CD4-positive, alpha-beta T cell (primary cell): ENCODE data around the gene DNASE2B. TPM values are rescaled to one million over a fixed set of nuclear protein-coding genes. Genes with fewer than 3 reads are reported as not detected.

Experiments
- ATAC-seq: fragments of 200-7000 bp; cut with Tn5 transposase; one replicate; pipeline ENCODE4 v1.10.0; 2022; ENCODE audit warnings: mild to moderate bottlenecking; ENCODE audit not compliant: poor library complexity
- CTCF ChIA-PET: fragments of 350-600 bp; sonication (Branson Sonifier 250); formaldehyde crosslinking; loops from one replicate; lab custom pipeline; 2021; ENCODE audit warnings: antibody characterized with exemption, inconsistent platforms; lab: Charles Lee
- POLR2A ChIA-PET: fragments of 350-600 bp; sonication (Branson Sonifier 250); formaldehyde crosslinking; loops from one replicate; lab custom pipeline; 2021; ENCODE audit warnings: antibody characterized with exemption, inconsistent platforms; lab: Charles Lee
- DNase-seq, 14 experiments: peaks; one replicate each; pipeline ENCODE4 v3.0.0-alpha.2; 2013 to 2020; ENCODE audit warnings: mixed read lengths in 2 of 14
- H3K27ac ChIP-seq, 2 donors: one replicate each; pipeline versions ENCODE4 v1.5.1 to v1.7.0; 2013; ENCODE audit warnings: low read length in 2 of 2, low read depth in 1 of 2, mild to moderate bottlenecking in 1 of 2
- H3K27me3 ChIP-seq, 2 experiments: 1 replicate in 1 of 2; 2 replicates in 1 of 2; pipeline versions ENCODE4 v1.6.1 to v1.7.0; 2013; ENCODE audit warnings: low read length in 2 of 2, control low read depth in 1 of 2, mild to moderate bottlenecking in 1 of 2, moderate library complexity in 1 of 2; ENCODE audit not compliant: insufficient read depth in 2 of 2, control insufficient read depth in 1 of 2
- H3K36me3 ChIP-seq: one replicate; pipeline ENCODE4 v1.6.1; 2013; ENCODE audit warnings: low read length, control low read depth; ENCODE audit not compliant: insufficient read depth
- H3K4me1 ChIP-seq: one replicate; pipeline ENCODE4 v1.6.1; 2013; ENCODE audit warnings: low read length, control low read depth; ENCODE audit not compliant: insufficient read depth
- H3K4me3 ChIP-seq: one replicate; pipeline ENCODE4 v1.5.1; 2013; ENCODE audit warnings: mild to moderate bottlenecking, low read length, moderate library complexity
- H3K9me3 ChIP-seq, 2 experiments: 1 replicate in 1 of 2; 2 replicates in 1 of 2; pipeline versions ENCODE4 v1.6.1 to v1.7.0; 2013; ENCODE audit warnings: low read length in 2 of 2, mild to moderate bottlenecking in 2 of 2, control low read depth in 1 of 2, moderate library complexity in 1 of 2; ENCODE audit not compliant: control insufficient read depth in 1 of 2, insufficient read depth in 1 of 2
- H3K27ac Mint-ChIP-seq: one replicate; pipeline ENCODE4 v1.8.0; 2020; ENCODE audit warnings: mixed read lengths
- H3K27me3 Mint-ChIP-seq: one replicate; pipeline ENCODE4 v1.8.0; 2021; ENCODE audit warnings: mixed read lengths
- H3K36me3 Mint-ChIP-seq: one replicate; pipeline ENCODE4 v1.8.0; 2021; ENCODE audit warnings: low read depth, mixed read lengths
- H3K4me1 Mint-ChIP-seq: one replicate; pipeline ENCODE4 v1.8.0; 2021; ENCODE audit warnings: low read depth, mixed read lengths
- H3K4me3 Mint-ChIP-seq: one replicate; pipeline ENCODE4 v1.8.0; 2020; ENCODE audit warnings: mild to moderate bottlenecking, mixed read lengths
- H3K9me3 Mint-ChIP-seq: one replicate; pipeline ENCODE4 v1.8.0; 2020; ENCODE audit warnings: mixed read lengths
- intact Hi-C, 2 experiments: fragments of 100-400 bp; cut with DNase I in 1 of 2; cut with micrococcal nuclease in 1 of 2; formaldehyde crosslinking; loops; one replicate each; pipeline versions ENCODE4 v1.15.1 to v1.9.0; 2023 to 2025; cut with DNase I, micrococcal nuclease
- total RNA-seq, 174 experiments: library from RNA in 2 of 174; stranded (reverse) in 2 of 174; gene quantifications; one replicate each; pipeline ENCODE4 v1.2.3 and lab custom pipeline; 2021 to 2026
- TF ChIP-seq, protein P1 (sequence below): fragments of 200-600 bp; IDR thresholded peaks from one replicate; pipeline ENCODE4 v1.8.0; 2022; ENCODE audit warnings: antibody characterized with exemption, mild to moderate bottlenecking

The DNASE2B gene
- total RNA-seq, 2 experiments from 2014 or later, result not detected

DNA sequence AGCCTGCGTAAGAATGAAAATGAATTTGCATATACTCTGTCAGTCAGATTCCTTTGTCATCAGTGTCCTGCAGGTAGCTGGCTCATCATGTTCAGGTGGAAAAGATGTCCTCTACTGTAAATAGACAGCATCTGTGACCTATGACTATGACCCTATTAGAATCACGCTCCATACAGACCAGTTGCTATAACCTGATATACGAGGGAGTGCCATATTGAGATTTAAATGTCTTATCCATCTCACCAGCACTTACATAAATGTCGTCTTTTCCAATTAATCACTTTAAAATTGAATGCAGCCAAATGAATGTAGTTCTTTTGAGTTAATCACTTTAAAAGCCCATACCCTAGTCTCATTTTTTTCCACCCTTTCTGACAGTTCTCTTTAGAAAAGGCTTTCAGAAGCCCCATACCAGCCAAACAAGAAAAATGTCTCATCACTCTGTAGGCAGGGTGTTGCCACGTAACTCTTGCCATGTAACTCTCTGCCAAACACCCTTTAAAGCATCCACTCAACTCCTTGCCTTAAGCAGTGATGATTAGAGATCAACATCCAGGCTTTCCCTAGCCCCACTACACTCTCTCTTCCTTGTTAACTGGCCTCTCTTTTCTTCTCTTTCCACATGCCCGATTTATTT lies 26.3 kb downstream of the DNASE2B start:
- Histone ChIP-seq H3K36me3 (no peaks in the 10 kb centered on the region), H3K4me1 (no peaks in the 10 kb centered on the region), H3K9me3 (no peaks in the 10 kb centered on the region), H3K4me3 (no peak overlapping the region), H3K27me3 (no peaks in the 10 kb centered on the region), H3K27ac (no peak overlapping the region)
- ChIA-PET CTCF (no interaction called here), POLR2A (no interaction called here)
- no peaks in the 10 kb centered on the region for H3K27me3 Mint-ChIP-seq
- no peaks in the 10 kb centered on the region for H3K4me1 Mint-ChIP-seq
- H3K36me3 Mint-ChIP-seq, result no peaks in the 10 kb centered on the region
- H3K9me3 Mint-ChIP-seq, result peaks cover 2% of the 10 kb centered on the region
- intact Hi-C loops, result no loop called here
- DNase-seq, result no peak
- ATAC-seq, result no peak
- H3K4me3 Mint-ChIP-seq, result no peak overlapping the region
- no peak overlapping the region for H3K27ac Mint-ChIP-seq
- TF ChIP-seq, protein P1, sequence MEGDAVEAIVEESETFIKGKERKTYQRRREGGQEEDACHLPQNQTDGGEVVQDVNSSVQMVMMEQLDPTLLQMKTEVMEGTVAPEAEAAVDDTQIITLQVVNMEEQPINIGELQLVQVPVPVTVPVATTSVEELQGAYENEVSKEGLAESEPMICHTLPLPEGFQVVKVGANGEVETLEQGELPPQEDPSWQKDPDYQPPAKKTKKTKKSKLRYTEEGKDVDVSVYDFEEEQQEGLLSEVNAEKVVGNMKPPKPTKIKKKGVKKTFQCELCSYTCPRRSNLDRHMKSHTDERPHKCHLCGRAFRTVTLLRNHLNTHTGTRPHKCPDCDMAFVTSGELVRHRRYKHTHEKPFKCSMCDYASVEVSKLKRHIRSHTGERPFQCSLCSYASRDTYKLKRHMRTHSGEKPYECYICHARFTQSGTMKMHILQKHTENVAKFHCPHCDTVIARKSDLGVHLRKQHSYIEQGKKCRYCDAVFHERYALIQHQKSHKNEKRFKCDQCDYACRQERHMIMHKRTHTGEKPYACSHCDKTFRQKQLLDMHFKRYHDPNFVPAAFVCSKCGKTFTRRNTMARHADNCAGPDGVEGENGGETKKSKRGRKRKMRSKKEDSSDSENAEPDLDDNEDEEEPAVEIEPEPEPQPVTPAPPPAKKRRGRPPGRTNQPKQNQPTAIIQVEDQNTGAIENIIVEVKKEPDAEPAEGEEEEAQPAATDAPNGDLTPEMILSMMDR, result no peak

DNA sequence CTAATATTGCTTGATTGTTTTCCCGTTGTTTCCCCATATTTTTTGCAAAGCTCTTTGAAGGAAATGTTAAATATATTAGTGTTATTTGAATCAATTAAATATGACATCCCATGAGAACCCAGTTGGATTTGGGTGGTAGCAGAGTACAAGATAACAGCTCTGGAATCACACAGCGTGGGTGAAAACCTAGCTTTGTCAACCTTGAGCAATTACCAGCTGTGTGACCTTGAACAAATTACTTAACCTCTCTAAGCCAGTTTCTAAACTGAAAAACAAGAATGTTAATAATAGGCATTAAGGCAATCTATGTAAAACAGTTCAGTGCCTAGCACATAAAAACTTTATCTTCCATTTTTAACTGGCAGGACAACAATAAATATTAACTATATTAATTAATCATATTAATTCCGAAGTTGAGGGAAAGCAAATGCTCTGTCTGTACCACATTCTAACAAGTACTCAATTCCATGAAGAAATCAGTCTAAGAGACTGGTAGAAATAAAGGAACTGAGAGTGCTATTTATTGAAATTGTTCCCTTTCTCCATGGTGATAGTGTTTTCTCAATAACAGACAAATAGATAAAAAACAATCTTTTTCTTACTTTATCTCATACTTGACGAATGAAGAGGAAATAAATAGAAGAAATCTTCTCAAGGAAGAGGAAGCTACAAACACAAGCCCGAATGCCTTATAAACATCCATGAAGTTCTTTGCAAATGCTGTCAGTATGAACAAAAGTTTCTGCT lies 27.0 kb downstream of the DNASE2B start:
- intact Hi-C loops, result no loop called here
- no peak overlapping the region for H3K27ac ChIP-seq
- no peak overlapping the region for H3K4me3 ChIP-seq
- H3K27ac Mint-ChIP-seq, result no peak overlapping the region
- no peaks in the 10 kb centered on the region for H3K9me3 ChIP-seq
- H3K27me3 ChIP-seq, result no peaks in the 10 kb centered on the region
- no peaks in the 10 kb centered on the region for H3K4me1 Mint-ChIP-seq
- POLR2A ChIA-PET, result no interaction called here
- H3K36me3 Mint-ChIP-seq, result no peaks in the 10 kb centered on the region
- peaks cover 8% of the 10 kb centered on the region for H3K9me3 Mint-ChIP-seq
- CTCF ChIA-PET, result no interaction called here
- no peaks in the 10 kb centered on the region for H3K4me1 ChIP-seq
- H3K36me3 ChIP-seq, result no peaks in the 10 kb centered on the region
- DNase-seq (no peak), ATAC-seq (no peak)
- no peaks in the 10 kb centered on the region for H3K27me3 Mint-ChIP-seq
- no peak overlapping the region for H3K4me3 Mint-ChIP-seq
- TF ChIP-seq, protein P1, result no peak

DNA sequence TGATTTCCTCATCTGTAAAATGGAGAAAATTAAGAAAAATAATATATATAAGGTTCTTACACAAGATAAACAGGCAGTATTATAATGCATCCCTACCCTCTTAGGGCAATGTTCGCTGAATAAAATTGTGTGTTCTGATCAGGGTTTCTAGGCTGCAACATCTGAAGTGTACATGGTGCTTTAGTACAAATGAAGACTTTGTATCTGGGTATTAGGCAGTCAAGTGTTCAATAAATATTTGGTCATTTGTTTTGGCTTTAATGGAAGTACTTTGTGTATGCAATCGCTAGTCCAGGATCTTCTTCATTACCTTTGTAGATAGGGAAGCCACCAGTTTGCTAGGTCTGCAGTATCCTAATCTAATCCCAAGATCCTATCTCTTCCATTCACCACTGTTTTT lies 28.1 kb downstream of the DNASE2B start:
- no peak for DNase-seq
- no peaks in the 10 kb centered on the region for H3K36me3 ChIP-seq
- H3K4me1 Mint-ChIP-seq, result no peaks in the 10 kb centered on the region
- peaks cover 9% of the 10 kb centered on the region for H3K9me3 Mint-ChIP-seq
- H3K4me3 Mint-ChIP-seq, result no peak overlapping the region
- CTCF ChIA-PET, result no interaction called here
- POLR2A ChIA-PET, result no interaction called here
- H3K4me1 ChIP-seq, result no peaks in the 10 kb centered on the region
- no peaks in the 10 kb centered on the region for H3K9me3 ChIP-seq
- TF ChIP-seq, protein P1, result no peak
- no peak overlapping the region for H3K27ac ChIP-seq
- H3K4me3 ChIP-seq, result no peak overlapping the region
- H3K27me3 ChIP-seq, result no peaks in the 10 kb centered on the region
- no peak for ATAC-seq
- no peaks in the 10 kb centered on the region for H3K36me3 Mint-ChIP-seq
- no peak overlapping the region for H3K27ac Mint-ChIP-seq
- H3K27me3 Mint-ChIP-seq, result no peaks in the 10 kb centered on the region
- intact Hi-C loops, result no loop called here
